ENCODE measurements around the gene WBP2. TPM values are rescaled to one million over a fixed set of nuclear protein-coding genes. Genes with fewer than 3 reads are reported as not detected.

WBP2 gene
- total RNA-seq (16.2 TPM), polyA plus RNA-seq (142 TPM)

DNA sequence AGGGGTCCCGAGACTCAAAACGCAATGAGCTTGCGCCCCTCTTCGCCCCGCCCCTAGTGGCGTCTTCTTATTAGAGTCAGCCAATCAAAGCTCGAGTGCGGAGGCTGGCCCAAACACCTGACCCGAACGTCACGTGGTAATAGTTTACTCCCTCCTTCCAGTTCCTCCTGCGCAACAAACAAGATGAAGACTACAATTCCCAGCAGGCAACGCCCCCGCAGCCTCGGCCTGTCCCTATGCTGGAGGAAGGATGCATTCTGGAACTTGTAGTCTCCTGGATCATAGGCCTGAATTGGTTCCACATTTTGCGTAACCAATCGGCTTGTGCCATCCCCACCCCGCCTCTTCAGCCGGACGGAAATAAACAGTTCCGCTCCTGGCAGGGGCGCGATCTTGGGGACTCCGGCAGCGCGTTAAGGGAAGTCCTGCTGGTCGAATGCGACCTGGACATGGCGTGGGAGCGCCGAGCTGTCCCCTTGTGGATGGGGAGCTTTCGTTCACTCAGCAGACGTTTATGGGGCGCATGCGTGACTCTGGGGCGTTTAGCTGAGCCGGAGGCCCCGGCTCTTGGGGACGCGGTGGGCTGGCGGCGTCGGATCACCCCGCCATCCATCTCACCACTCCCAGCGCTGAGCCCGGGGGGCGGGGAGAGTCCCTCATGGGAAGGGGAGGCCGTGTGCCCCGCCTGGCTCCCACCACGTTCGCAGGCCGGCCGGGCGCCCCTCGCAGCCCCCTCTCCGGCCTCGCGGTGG lies at the start of gene WBP2:
TSS of gene WBP2 (minus strand) at position 26 of the 752 bp plus-strand sequence. CDS start 38 bp downstream, outside the sequence.
- peak within 1 kb of the TSS; percentile 92 for H3K27ac ChIP-seq (ENCODE audit: low read depth)
- peak within 1 kb of the TSS; percentile 77 for H3K4me3 ChIP-seq (ENCODE audit: low read depth, low read length)
- DNase-seq (ENCODE audit: extremely low spot score): peak; percentile 100
- H3K36me3 ChIP-seq (ENCODE audit: insufficient read depth): peaks cover 5% of the 10 kb centered on the region
- H3K4me1 ChIP-seq (ENCODE audit: insufficient read depth): no peaks in the 10 kb centered on the region
- WGBS: under 1% methylated on average over 58 of the region's 58 CpGs

DNA sequence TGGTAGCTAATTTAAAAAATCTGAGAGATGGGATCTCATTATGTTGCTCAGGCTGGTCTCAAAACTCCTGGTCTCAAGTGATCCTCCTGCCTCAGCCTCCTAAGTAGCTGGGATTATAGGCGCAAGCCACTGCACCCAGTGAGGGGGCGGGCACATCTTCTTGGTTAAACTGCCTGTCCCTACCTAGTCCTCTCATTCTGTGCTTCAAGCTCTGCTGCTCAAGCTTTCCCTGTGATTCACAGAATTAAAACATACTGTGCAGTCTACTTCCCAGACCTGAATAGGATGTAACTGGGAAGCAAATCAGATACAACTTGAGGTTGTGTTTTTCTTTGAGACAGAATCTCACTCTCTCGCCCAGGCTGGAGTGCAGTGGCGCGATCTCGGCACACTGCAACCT lies 47.3 kb upstream of the WBP2 start:
- no peaks in the 10 kb centered on the region for H3K4me1 ChIP-seq (ENCODE audit: insufficient read depth)
- no peaks in the 10 kb centered on the region for H3K36me3 ChIP-seq (ENCODE audit: insufficient read depth)
- H3K4me3 ChIP-seq (ENCODE audit: low read depth, low read length): no peak overlapping the region
- H3K27ac ChIP-seq (ENCODE audit: low read depth): no peak overlapping the region
- no peak for DNase-seq (ENCODE audit: extremely low spot score)
- WGBS: 92% methylated on average over 6 of the region's 6 CpGs

DNA sequence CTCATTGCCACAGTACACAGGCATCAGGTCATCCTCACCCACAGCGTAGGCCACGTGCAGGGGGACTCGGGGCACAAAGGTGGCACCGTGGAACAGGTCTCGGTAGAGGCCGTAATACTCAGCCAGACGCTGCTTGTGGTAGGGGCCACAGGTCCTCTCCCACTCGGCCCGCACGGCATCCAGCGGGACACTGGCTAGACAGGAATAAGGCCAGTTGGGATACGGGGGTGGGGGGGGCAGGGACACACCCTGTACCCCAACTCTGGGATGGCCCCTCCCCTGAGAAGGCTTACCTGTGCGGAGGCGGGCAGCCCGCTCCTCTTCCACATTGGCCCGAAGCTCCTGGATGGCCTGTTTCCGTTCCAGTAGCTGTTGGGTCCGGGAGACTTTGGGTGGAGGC lies 46.6 kb upstream of the WBP2 start:
- 92% methylated on average over 18 of the region's 18 CpGs for WGBS
- no peak for DNase-seq (ENCODE audit: extremely low spot score)
- H3K27ac ChIP-seq (ENCODE audit: low read depth): no peak overlapping the region
- H3K4me3 ChIP-seq (ENCODE audit: low read depth, low read length): no peak overlapping the region
- no peaks in the 10 kb centered on the region for H3K36me3 ChIP-seq (ENCODE audit: insufficient read depth)
- H3K4me1 ChIP-seq (ENCODE audit: insufficient read depth): no peaks in the 10 kb centered on the region

DNA sequence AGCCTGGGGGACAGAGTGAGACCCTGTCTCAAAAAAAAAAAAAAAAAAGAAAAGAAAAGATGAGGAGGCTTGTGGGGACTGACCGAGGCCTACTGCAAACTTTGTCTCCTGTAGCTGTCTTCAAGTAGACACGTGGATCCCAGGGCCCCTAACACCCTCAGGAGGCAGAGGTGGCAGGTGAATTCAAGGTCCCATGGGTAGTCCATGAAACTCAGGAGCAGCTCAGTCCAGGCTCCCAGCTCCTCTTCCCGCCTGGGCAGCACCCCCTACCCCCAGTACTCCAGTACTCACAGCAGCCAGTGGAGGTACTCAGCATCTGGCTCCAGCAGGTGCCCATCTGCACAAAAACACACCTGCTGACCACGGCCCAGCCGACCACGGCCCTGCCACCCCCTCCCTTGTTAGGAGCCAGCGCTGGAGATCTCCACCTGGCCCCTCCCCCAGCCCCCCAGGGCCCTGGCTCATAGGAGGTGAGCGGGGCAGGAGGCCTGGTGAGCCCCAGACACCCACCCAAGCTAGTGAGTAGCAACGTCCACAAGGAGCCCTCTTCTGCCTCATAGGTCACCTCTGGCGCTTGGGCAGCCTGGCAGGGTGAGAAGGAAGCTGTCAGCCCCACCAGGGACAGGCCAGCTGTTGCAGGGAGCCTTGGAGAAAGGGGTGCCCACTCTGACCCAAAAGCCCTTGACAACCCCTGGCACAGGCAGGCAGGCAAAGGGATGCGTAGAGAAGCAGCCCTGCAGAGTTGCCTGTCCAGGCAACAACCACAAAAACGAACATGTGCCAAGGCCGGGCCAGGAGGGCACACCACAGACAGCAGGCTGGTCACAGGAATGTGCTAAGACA lies 45.8 kb upstream of the WBP2 start:
- Histone ChIP-seq H3K27ac (ENCODE audit: low read depth) (no peak overlapping the region), H3K4me1 (ENCODE audit: insufficient read depth) (no peaks in the 10 kb centered on the region), H3K36me3 (ENCODE audit: insufficient read depth) (no peaks in the 10 kb centered on the region), H3K4me3 (ENCODE audit: low read depth, low read length) (no peak overlapping the region)
- no peak for DNase-seq (ENCODE audit: extremely low spot score)
- 90% methylated on average over 13 of the region's 13 CpGs for WGBS

DNA sequence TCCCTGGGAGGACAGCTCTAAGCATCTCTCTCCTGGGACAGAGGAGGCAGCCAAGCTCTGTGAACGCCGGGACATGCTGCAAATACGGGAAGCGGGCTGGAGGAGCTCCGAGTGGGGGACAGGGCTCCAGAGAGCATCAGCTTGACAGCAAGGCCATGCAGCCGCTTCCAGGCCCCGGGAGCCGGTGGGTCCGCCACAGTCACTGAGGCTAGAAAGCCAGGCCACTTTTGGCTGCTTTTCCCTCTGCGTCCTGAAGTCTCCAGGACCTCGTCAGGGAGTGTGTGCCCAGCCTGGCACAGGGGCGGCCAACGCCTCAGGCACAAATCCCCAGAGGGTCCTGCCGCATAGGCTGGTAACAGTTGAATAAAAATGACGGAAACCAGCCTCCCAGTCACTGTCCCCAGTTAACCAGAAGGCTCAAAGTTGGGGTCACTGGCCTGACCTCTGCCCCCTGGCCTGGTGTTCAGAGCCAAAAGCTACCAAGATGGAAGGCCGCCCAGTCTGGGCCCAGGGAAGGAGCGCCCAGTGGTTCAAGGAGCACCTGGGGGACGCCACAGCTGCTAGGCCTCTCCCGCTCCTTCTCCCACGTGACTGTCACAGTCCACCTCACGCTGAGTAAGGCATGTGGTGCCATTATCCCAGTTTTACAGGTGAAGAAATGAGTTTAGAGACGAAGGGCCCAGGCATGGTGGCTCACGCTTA lies 44.8 kb upstream of the WBP2 start:
- H3K4me1 ChIP-seq (ENCODE audit: insufficient read depth): no peaks in the 10 kb centered on the region
- WGBS: 88% methylated on average over 23 of the region's 23 CpGs
- no peak for DNase-seq (ENCODE audit: extremely low spot score)
- no peaks in the 10 kb centered on the region for H3K36me3 ChIP-seq (ENCODE audit: insufficient read depth)
- H3K4me3 ChIP-seq (ENCODE audit: low read depth, low read length): no peak overlapping the region
- no peak overlapping the region for H3K27ac ChIP-seq (ENCODE audit: low read depth)

DNA sequence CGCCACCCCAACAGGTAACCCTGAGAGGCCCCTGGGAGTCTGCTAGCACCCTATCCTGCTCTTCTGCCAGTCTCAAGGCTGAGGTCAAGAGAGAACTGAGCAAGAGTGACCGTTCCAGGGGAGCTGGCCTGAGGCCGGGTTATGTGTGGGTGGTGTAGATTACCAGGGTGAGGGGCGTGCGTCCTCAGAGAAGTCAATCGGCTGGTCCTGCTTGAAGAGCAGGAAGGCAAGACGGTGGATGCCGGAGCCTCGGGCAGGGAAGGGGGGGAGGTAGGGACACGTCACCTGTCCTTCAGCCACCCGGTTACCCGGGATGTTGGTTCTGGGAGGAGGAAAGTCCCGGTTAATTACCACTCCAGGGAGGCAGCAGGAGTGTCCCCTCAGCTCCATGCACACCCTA lies 44.2 kb upstream of the WBP2 start:
- H3K4me3 ChIP-seq (ENCODE audit: low read depth, low read length): no peak overlapping the region
- no peaks in the 10 kb centered on the region for H3K4me1 ChIP-seq (ENCODE audit: insufficient read depth)
- 90% methylated on average over 13 of the region's 13 CpGs for WGBS
- H3K27ac ChIP-seq (ENCODE audit: low read depth): no peak overlapping the region
- H3K36me3 ChIP-seq (ENCODE audit: insufficient read depth): no peaks in the 10 kb centered on the region
- DNase-seq (ENCODE audit: extremely low spot score): no peak

DNA sequence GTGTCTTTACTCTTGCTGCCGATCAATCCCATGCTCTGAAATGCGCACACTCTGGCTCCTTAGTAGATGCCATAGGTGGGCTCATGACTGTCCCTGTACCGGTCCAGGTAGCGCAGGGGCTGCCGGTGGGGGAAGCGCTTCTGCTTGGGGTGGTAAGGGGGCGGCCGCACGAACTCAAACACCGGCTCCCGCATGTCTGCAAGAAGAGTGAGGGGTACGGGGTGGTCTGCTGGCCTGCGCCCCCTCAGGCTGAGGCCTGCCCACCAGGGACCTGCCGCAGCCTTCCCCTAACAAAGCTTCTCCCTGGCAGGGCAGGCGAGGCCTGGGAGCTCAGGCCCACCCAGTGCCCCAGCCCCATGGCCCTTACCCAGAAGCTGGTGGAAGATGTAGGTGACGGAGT lies 43.7 kb upstream of the WBP2 start:
- Histone ChIP-seq H3K27ac (ENCODE audit: low read depth) (no peak overlapping the region), H3K4me1 (ENCODE audit: insufficient read depth) (no peaks in the 10 kb centered on the region), H3K4me3 (ENCODE audit: low read depth, low read length) (no peak overlapping the region), H3K36me3 (ENCODE audit: insufficient read depth) (no peaks in the 10 kb centered on the region)
- no peak for DNase-seq (ENCODE audit: extremely low spot score)
- 94% methylated on average over 16 of the region's 16 CpGs for WGBS

DNA sequence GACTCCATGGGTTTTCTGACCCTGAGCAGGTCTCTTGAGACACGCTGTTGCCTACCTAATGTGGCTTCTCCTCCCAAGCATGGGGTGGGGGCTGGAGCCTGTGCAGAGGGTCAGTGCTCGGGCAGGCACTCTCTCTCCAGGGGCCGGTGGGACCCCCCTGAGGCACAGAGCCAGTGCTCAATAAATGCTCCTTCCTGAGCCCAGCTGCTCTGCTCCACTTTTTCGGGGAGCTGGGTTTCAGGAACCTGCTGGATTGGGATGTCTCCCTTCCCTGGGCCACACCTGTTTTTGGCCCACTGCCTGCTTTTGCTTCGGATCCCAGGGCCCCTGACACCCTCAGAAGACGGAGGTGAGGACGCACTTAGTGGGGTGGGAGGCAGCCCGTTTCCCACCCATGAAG lies 42.9 kb upstream of the WBP2 start:
- H3K27ac ChIP-seq (ENCODE audit: low read depth): no peak overlapping the region

DNA sequence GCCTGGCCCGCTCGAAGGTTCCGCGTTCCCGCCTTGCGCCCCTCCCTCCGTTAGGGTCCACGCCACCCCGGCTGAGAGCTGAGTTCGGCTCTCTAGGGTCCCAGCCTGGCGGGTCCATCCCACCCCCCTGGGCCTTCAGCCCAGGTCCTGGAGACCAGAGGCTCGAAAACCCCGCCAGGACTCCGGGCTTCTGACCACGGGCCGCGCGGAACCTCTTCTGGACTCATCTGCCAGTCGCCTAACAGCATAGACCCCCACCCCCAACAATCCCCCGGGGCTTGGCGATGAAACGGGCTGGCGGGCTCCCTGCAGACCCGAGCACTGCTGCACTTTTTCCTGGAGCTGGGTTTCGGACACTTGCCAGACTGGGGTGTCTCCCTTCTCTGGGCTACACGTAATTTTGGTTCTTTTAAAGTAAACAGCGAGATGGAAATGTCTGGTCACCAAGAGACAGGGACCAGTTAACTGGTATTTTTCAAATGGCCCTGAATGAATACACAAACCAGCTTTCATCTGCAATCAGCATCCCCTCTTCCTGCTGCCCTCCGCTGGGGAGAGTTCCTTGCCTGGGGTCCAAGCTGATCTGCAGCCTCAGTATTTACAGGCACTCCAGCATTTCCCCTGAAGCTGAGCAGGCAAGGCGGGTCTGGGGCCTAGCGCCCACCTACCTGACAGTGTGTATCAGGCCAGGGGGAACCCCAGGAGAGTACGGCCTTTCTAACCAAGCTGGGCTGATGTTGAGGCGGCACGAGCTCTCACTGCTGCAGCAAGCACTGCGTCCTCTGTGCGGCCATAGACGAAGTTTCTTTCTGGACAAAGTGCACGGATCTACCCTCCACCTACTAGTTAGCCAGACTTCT lies 42.3 kb upstream of the WBP2 start:
- H3K4me1 ChIP-seq (ENCODE audit: insufficient read depth): no peaks in the 10 kb centered on the region
- H3K27ac ChIP-seq (ENCODE audit: low read depth): peak overlapping the region; percentile 92
- WGBS: 35% methylated on average over 37 of the region's 37 CpGs
- H3K4me3 ChIP-seq (ENCODE audit: low read depth, low read length): peak overlapping the region; percentile 80
- H3K36me3 ChIP-seq (ENCODE audit: insufficient read depth): no peaks in the 10 kb centered on the region
- DNase-seq (ENCODE audit: extremely low spot score): no peak

More for the DNA sequence above, 42.9 kb upstream of the WBP2 start:
- Histone ChIP-seq H3K4me3 (ENCODE audit: low read depth, low read length) (no peak overlapping the region), H3K36me3 (ENCODE audit: insufficient read depth) (no peaks in the 10 kb centered on the region), H3K4me1 (ENCODE audit: insufficient read depth) (no peaks in the 10 kb centered on the region)
- no peak for DNase-seq (ENCODE audit: extremely low spot score)
- 82% methylated on average over 8 of the region's 8 CpGs for WGBS

DNA sequence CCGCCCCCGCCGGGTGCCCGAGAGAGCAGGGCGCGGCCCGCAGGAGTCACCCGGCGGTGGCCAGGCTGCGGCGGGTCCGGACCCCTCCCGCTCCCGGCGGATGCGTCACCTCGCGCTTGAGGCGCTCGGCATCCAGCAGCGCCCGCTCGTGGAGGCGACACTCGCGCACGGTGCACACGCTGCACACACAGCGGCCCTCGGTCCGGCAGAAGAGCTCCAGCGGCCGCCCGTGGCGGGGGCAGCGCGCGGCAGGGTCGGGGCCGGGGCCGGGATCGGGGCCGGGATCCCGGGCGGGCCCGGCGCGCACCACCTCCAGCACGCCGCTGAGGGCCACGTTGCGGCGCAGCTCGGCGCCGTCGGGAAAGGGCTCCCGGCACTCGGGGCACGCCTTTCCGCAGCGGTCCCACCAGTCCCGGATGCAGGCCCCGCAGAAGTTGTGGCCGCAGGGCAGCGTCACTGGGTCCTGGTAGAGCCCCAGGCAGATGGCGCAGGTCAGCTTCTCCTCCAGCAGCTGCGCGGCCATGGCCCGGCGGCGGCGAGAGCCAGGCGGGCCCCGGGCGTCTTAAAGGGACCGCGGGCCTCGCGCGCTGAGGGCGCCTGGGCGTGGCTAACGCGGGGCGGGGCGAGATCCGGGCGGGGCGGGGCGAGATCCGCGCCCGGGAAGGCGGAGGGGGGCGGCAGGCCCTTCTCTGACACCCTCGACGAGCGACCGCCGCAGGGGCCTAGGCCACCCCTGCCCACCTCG lies 41.5 kb upstream of the WBP2 start, which contains the start of gene TRIM65:
TSS of gene TRIM65 (minus strand) at position 537 of the 745 bp plus-strand sequence. CDS start at position 523, 14 bp downstream.
- Histone ChIP-seq H3K4me1 (ENCODE audit: insufficient read depth) (no peaks in the 10 kb centered on the region), H3K36me3 (ENCODE audit: insufficient read depth) (no peaks in the 10 kb centered on the region), H3K4me3 (ENCODE audit: low read depth, low read length) (peak within 1 kb of the TSS; percentile 80), H3K27ac (ENCODE audit: low read depth) (peak within 1 kb of the TSS; percentile 92)
- DNase-seq (ENCODE audit: extremely low spot score): no peak
- under 1% methylated on average over 102 of the region's 102 CpGs for WGBS

DNA sequence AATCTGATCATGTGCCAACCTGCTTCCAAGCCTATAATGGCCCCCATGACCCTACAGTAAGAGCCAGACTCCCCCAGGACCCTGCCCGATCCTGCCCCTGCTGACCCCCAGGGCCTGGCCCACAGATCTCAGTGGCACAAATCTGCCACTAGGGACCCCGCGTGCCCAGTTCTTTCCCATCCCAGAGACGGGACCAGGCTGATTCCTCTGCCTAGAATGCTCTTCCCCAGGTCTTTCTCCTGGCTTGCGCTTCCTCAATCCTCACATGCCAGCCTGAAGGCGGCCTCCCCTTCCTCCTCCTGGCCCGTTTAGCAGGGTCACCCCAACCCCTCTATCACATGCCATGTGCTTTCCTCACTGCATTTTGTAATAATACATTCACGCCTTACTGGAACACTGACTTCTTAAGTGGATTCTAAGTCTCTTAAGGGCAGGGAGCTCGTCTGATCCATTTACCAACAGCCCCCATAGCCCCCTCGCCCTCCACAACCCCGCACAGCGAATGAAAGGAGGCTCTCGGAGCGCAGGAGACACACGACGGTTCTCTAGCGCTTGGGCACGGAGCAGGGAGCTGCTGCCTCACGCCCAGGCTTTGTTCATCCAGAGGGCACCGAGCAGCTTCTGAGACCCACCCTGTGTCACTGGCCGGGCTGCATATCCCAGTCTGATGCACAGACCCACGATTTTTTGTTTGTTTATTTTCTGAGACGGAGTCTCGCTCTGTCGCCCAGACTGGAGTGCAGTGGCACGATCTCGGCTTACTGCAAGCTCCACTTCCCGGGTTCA lies 40.4 kb upstream of the WBP2 start:
- Histone ChIP-seq H3K4me3 (ENCODE audit: low read depth, low read length) (peak overlapping the region; percentile 19), H3K4me1 (ENCODE audit: insufficient read depth) (no peaks in the 10 kb centered on the region), H3K36me3 (ENCODE audit: insufficient read depth) (peaks cover 3% of the 10 kb centered on the region), H3K27ac (ENCODE audit: low read depth) (peak overlapping the region; percentile 55)
- WGBS: 23% methylated on average over 28 of the region's 28 CpGs
- no peak for DNase-seq (ENCODE audit: extremely low spot score)
